ENCODE results near the gene AKT2.

Gene AKT2

GRCh38 chr19:40210889-40211288 lies 74.3 kb downstream of the AKT2 start:
- TF ChIP-seq CTCF (IDR thresholded peaks at IDR 0.05) = no peak
- Histone ChIP-seq H3K27me3 (peaks cover 9% of the 10 kb centered on the region), H3K9me3 (no peaks in the 10 kb centered on the region), H3K4me1 (ENCODE audit: control insufficient read depth in 1 of 2, insufficient read depth in 1 of 2, low read depth in 1 of 2, low read length in 1 of 2) (no peaks in the 10 kb centered on the region), H3K27ac (no peak overlapping the region), H3K4me3 (ENCODE audit: low read depth in 1 of 2, low read length in 1 of 2) (no peak overlapping the region), H3K36me3 (no peaks in the 10 kb centered on the region)

- Histone ChIP-seq H3K4me3 (ENCODE audit: low read depth in 1 of 2, low read length in 1 of 2) (no peak overlapping the region), H3K9me3 (no peaks in the 10 kb centered on the region), H3K27ac (no peak overlapping the region), H3K27me3 (no peaks in the 10 kb centered on the region), H3K4me1 (ENCODE audit: control insufficient read depth in 1 of 2, insufficient read depth in 1 of 2, low read depth in 1 of 2, low read length in 1 of 2) (no peaks in the 10 kb centered on the region), H3K36me3 (no peaks in the 10 kb centered on the region)
- no peak for TF ChIP-seq CTCF (IDR thresholded peaks at IDR 0.05)
These were observed 76.5 kb downstream of the AKT2 start for GRCh38 chr19:40208602-40209001.

GRCh38 chr19:40205760-40206159 lies 79.4 kb downstream of the AKT2 start:
- no peaks in the 10 kb centered on the region for H3K36me3 ChIP-seq
- no peak overlapping the region for H3K27ac ChIP-seq
- no peak overlapping the region for H3K4me3 ChIP-seq (ENCODE audit: low read depth in 1 of 2, low read length in 1 of 2)
- H3K9me3 ChIP-seq = no peaks in the 10 kb centered on the region
- TF ChIP-seq CTCF (IDR thresholded peaks at IDR 0.05) = no peak
- no peaks in the 10 kb centered on the region for H3K27me3 ChIP-seq
- H3K4me1 ChIP-seq (ENCODE audit: control insufficient read depth in 1 of 2, insufficient read depth in 1 of 2, low read depth in 1 of 2, low read length in 1 of 2) = no peaks in the 10 kb centered on the region

- no peaks in the 10 kb centered on the region for H3K4me1 ChIP-seq (ENCODE audit: control insufficient read depth in 1 of 2, insufficient read depth in 1 of 2, low read depth in 1 of 2, low read length in 1 of 2)
- no peak overlapping the region for H3K4me3 ChIP-seq (ENCODE audit: low read depth in 1 of 2, low read length in 1 of 2)
- H3K27me3 ChIP-seq = no peaks in the 10 kb centered on the region
- H3K9me3 ChIP-seq = no peaks in the 10 kb centered on the region
- no peak overlapping the region for H3K27ac ChIP-seq
- no peak for TF ChIP-seq CTCF (IDR thresholded peaks at IDR 0.05)
- H3K36me3 ChIP-seq = no peaks in the 10 kb centered on the region
These were observed 80.8 kb downstream of the AKT2 start for GRCh38 chr19:40204381-40204780.

- Histone ChIP-seq H3K4me3 (ENCODE audit: low read depth in 1 of 2, low read length in 1 of 2) (no peak overlapping the region), H3K4me1 (ENCODE audit: control insufficient read depth in 1 of 2, insufficient read depth in 1 of 2, low read depth in 1 of 2, low read length in 1 of 2) (no peaks in the 10 kb centered on the region), H3K36me3 (no peaks in the 10 kb centered on the region), H3K9me3 (no peaks in the 10 kb centered on the region), H3K27ac (no peak overlapping the region), H3K27me3 (no peaks in the 10 kb centered on the region)
- no peak for TF ChIP-seq CTCF (IDR thresholded peaks at IDR 0.05)
These were observed 84.6 kb downstream of the AKT2 start for GRCh38 chr19:40200341-40201099.

Data from neutrophil (primary cell).